ENCODE measurements around the gene DENND2A. TPM values are rescaled to one million over a fixed set of nuclear protein-coding genes. Genes with fewer than 3 reads are reported as not detected.
"Not testable (repeated sequence)": the region's sequence is repeated elsewhere in the genome, so short reads cannot be mapped to it uniquely, and the experiment has no call there.

DENND2A gene
- total RNA-seq, 2 experiments from 2014 or later = not detected

- no peaks in the 10 kb centered on the region for H3K36me3 Mint-ChIP-seq (ENCODE audit: low read depth)
- no peak overlapping the region for H3K4me3 Mint-ChIP-seq
- DNase-seq = no peak
- no peak overlapping the region for H3K27ac Mint-ChIP-seq
- POLR2A ChIA-PET = interaction anchor here (0.5 kb wide), 1 partner anchor 30 kb away, joined by 3 read pairs; no protein-coding TSS in a partner anchor
- CTCF ChIA-PET = no interaction called here
- H3K4me1 Mint-ChIP-seq = no peaks in the 10 kb centered on the region
- H3K9me3 Mint-ChIP-seq = no peaks in the 10 kb centered on the region
- no peaks in the 10 kb centered on the region for H3K27me3 Mint-ChIP-seq
Observed at GRCh38 chr7:140506788-140507464, 133.7 kb downstream of the DENND2A start.

- Mint-ChIP-seq H3K4me1 (no peaks in the 10 kb centered on the region), H3K4me3 (no peak overlapping the region), H3K27ac (no peak overlapping the region), H3K36me3 (ENCODE audit: low read depth) (no peaks in the 10 kb centered on the region), H3K27me3 (no peaks in the 10 kb centered on the region), H3K9me3 (no peaks in the 10 kb centered on the region)
- no peak for DNase-seq
- ChIA-PET CTCF (interaction anchor here (0.5 to 1.0 kb wide), 2 partner anchors 152 to 536 kb away, joined by 3 to 5 read pairs; no protein-coding TSS in a partner anchor), POLR2A (no interaction called here)
Observed at GRCh38 chr7:140501966-140502365, 138.6 kb downstream of the DENND2A start.

- CTCF ChIA-PET = interaction anchor here (2.3 kb wide), 1 partner anchor 20 kb away, joined by 4 read pairs; no protein-coding TSS in a partner anchor
- H3K36me3 Mint-ChIP-seq (ENCODE audit: low read depth); H3K4me3 Mint-ChIP-seq; H3K27me3 Mint-ChIP-seq; DNase-seq; POLR2A ChIA-PET; H3K27ac Mint-ChIP-seq; H3K9me3 Mint-ChIP-seq; H3K4me1 Mint-ChIP-seq: not testable (repeated sequence)
Observed at GRCh38 chr7:140497807-140498206, 142.8 kb downstream of the DENND2A start.

GRCh38 chr7:140497241-140497769, 143.3 kb downstream of the DENND2A start:
- Mint-ChIP-seq H3K36me3 (ENCODE audit: low read depth) (no peaks in the 10 kb centered on the region), H3K9me3 (no peaks in the 10 kb centered on the region), H3K4me3 (no peak overlapping the region), H3K27ac (no peak overlapping the region), H3K4me1 (peaks cover 2% of the 10 kb centered on the region), H3K27me3 (no peaks in the 10 kb centered on the region)
- POLR2A ChIA-PET = no interaction called here
- no peak for DNase-seq
- CTCF ChIA-PET = interaction anchor here (2.3 kb wide), 1 partner anchor 19 kb away, joined by 4 read pairs; no protein-coding TSS in a partner anchor

GRCh38 chr7:140495514-140496097, 145.0 kb downstream of the DENND2A start:
- CTCF ChIA-PET = interaction anchor here (0.5 to 8.3 kb wide), 4 partner anchors 18 to 1016 kb away, joined by 3 to 102 read pairs (median 4); partner anchors contain the start of gene MKRN1
- peaks cover 2% of the 10 kb centered on the region for H3K4me1 Mint-ChIP-seq
- H3K27ac Mint-ChIP-seq = no peak overlapping the region
- no peaks in the 10 kb centered on the region for H3K36me3 Mint-ChIP-seq (ENCODE audit: low read depth)
- no peak overlapping the region for H3K4me3 Mint-ChIP-seq
- DNase-seq = no peak
- POLR2A ChIA-PET = no interaction called here
- H3K27me3 Mint-ChIP-seq = no peaks in the 10 kb centered on the region
- H3K9me3 Mint-ChIP-seq = no peaks in the 10 kb centered on the region

GRCh38 chr7:140494867-140495266, 145.7 kb downstream of the DENND2A start:
- no peak for DNase-seq
- no peak overlapping the region for H3K4me3 Mint-ChIP-seq
- CTCF ChIA-PET = interaction anchor here (0.6 to 8.3 kb wide), 2 partner anchors 17 to 1016 kb away, joined by 4 to 102 read pairs; partner anchors contain the start of gene MKRN1
- POLR2A ChIA-PET = interaction anchor here (1.0 to 4.3 kb wide), 2 partner anchors 15 to 18 kb away, joined by 3 to 16 read pairs; partner anchors contain the start of gene MKRN1
- no peak overlapping the region for H3K27ac Mint-ChIP-seq
- no peaks in the 10 kb centered on the region for H3K9me3 Mint-ChIP-seq
- H3K36me3 Mint-ChIP-seq (ENCODE audit: low read depth) = no peaks in the 10 kb centered on the region
- H3K27me3 Mint-ChIP-seq = no peaks in the 10 kb centered on the region
- H3K4me1 Mint-ChIP-seq = peaks cover 2% of the 10 kb centered on the region

- POLR2A ChIA-PET = interaction anchor here (0.9 to 2.3 kb wide), 2 partner anchors 9 to 14 kb away, joined by 3 to 8 read pairs; partner anchors contain the start of gene MKRN1
Observed at GRCh38 chr7:140489026-140489359, 151.6 kb downstream of the DENND2A start.

GRCh38 chr7:140485500-140486265, 154.9 kb downstream of the DENND2A start:
- no peaks in the 10 kb centered on the region for H3K36me3 Mint-ChIP-seq (ENCODE audit: low read depth)
- H3K9me3 Mint-ChIP-seq = no peaks in the 10 kb centered on the region
- no peak overlapping the region for H3K4me3 Mint-ChIP-seq
- H3K27ac Mint-ChIP-seq = no peak overlapping the region
- H3K4me1 Mint-ChIP-seq = peaks cover 18% of the 10 kb centered on the region
- DNase-seq = no peak
- no peaks in the 10 kb centered on the region for H3K27me3 Mint-ChIP-seq
- CTCF ChIA-PET = interaction anchor here (1.3 to 2.2 kb wide), 2 partner anchors 9 to 10 kb away, joined by 4 to 8 read pairs; no protein-coding TSS in a partner anchor
- POLR2A ChIA-PET = interaction anchor here (3.8 kb wide), 1 partner anchor 8 kb away, joined by 19 read pairs; no protein-coding TSS in a partner anchor

More at GRCh38 chr7:140489026-140489359, 151.6 kb downstream of the DENND2A start:
- DNase-seq = no peak
- Mint-ChIP-seq H3K4me3 (no peak overlapping the region), H3K36me3 (ENCODE audit: low read depth) (no peaks in the 10 kb centered on the region), H3K27me3 (no peaks in the 10 kb centered on the region), H3K9me3 (no peaks in the 10 kb centered on the region), H3K27ac (no peak overlapping the region), H3K4me1 (peaks cover 21% of the 10 kb centered on the region)
- CTCF ChIA-PET = interaction anchor here (8.3 kb wide), 1 partner anchor 11 kb away, joined by 102 read pairs; the partner anchor contains the start of gene MKRN1

- Mint-ChIP-seq H3K27me3 (no peaks in the 10 kb centered on the region), H3K4me1 (peaks cover 18% of the 10 kb centered on the region), H3K9me3 (no peaks in the 10 kb centered on the region), H3K27ac (no peak overlapping the region), H3K4me3 (no peak overlapping the region), H3K36me3 (ENCODE audit: low read depth) (no peaks in the 10 kb centered on the region)
- no peak for DNase-seq
- CTCF ChIA-PET = interaction anchor here (2.2 kb wide), 1 partner anchor 8 kb away, joined by 8 read pairs; no protein-coding TSS in a partner anchor
- POLR2A ChIA-PET = interaction anchor here (3.8 kb wide), 1 partner anchor 8 kb away, joined by 19 read pairs; no protein-coding TSS in a partner anchor
Observed at GRCh38 chr7:140484951-140485499, 155.6 kb downstream of the DENND2A start.

GRCh38 chr7:140484479-140484878, 156.1 kb downstream of the DENND2A start:
- Mint-ChIP-seq H3K4me3 (no peak overlapping the region), H3K36me3 (ENCODE audit: low read depth) (no peaks in the 10 kb centered on the region), H3K27ac (no peak overlapping the region), H3K9me3 (no peaks in the 10 kb centered on the region), H3K27me3 (no peaks in the 10 kb centered on the region), H3K4me1 (peaks cover 22% of the 10 kb centered on the region)
- no peak for DNase-seq
- POLR2A ChIA-PET = no interaction called here
- CTCF ChIA-PET = no interaction called here

- H3K4me3 Mint-ChIP-seq = peak overlapping the region; percentile 96
- CTCF ChIA-PET = interaction anchor here (1.4 to 8.4 kb wide), 2 partner anchors 10 to 12 kb away, joined by 3 to 102 read pairs; no protein-coding TSS in a partner anchor
- peaks cover 14% of the 10 kb centered on the region for H3K36me3 Mint-ChIP-seq (ENCODE audit: low read depth)
- peaks cover 25% of the 10 kb centered on the region for H3K4me1 Mint-ChIP-seq
- POLR2A ChIA-PET = interaction anchor here (0.8 to 5.4 kb wide), 5 partner anchors 9 to 535 kb away, joined by 3 to 42 read pairs (median 7); partner anchors contain the start of gene MRPS33
- H3K27ac Mint-ChIP-seq = peak overlapping the region; percentile 89
- H3K27me3 Mint-ChIP-seq = no peaks in the 10 kb centered on the region
- H3K9me3 Mint-ChIP-seq = no peaks in the 10 kb centered on the region
- no peak for DNase-seq
Observed at GRCh38 chr7:140479739-140480084, 160.9 kb downstream of the DENND2A start.

- POLR2A ChIA-PET = interaction anchor here (0.8 to 5.4 kb wide), 10 partner anchors 10 to 535 kb away, joined by 3 to 42 read pairs (median 8); partner anchors contain the start of gene MRPS33
- Mint-ChIP-seq H3K36me3 (ENCODE audit: low read depth) (peaks cover 14% of the 10 kb centered on the region), H3K4me1 (peaks cover 25% of the 10 kb centered on the region), H3K4me3 (peak within 1 kb of the TSS; percentile 96), H3K27ac (peak within 1 kb of the TSS; percentile 89), H3K27me3 (no peaks in the 10 kb centered on the region), H3K9me3 (no peaks in the 10 kb centered on the region)
- CTCF ChIA-PET = interaction anchor here (1.4 to 8.4 kb wide), 3 partner anchors 9 to 535 kb away, joined by 3 to 102 read pairs (median 16); partner anchors contain the start of gene MRPS33
- peak; percentile 94 for DNase-seq
Observed at GRCh38 chr7:140479062-140479738, 161.4 kb downstream of the DENND2A start, which contains the start of gene MKRN1. Gene MKRN1 (minus strand): TSS chr7:140479505. CDS start chr7:140479344, 161 bp downstream.

All from activated CD4-positive, alpha-beta memory T cell treated with anti-CD3 and anti-CD28 coated beads, Interleukin-2, amount 10 ng/mL, durations not matched to agents 7 days and 5 days (primary cell).